Mesenchymal stem cell (in vitro differentiated cells and primary cell): ENCODE data around the gene BRSK2.

Source experiments
- DNase-seq: peaks from one replicate; pipeline ENCODE4 v3.0.0-alpha.2; 2013
- H2AFZ ChIP-seq: one replicate; pipeline ENCODE4 v1.6.1; 2013; ENCODE audit warnings: low read depth, mild to moderate bottlenecking, control low read depth, inconsistent platforms, low read length, moderate library complexity
- H2AK5ac ChIP-seq: 2 replicates; pipeline ENCODE4 v1.6.1; 2013; ENCODE audit warnings: low read length, moderate library complexity, mild to moderate bottlenecking, inconsistent platforms; ENCODE audit not compliant: severe bottlenecking
- H2BK120ac ChIP-seq: one replicate; pipeline ENCODE4 v1.6.1; 2013; ENCODE audit warnings: low read depth, mild to moderate bottlenecking, inconsistent platforms, low read length, moderate library complexity
- H2BK12ac ChIP-seq, 2 experiments: one replicate each; pipeline ENCODE4 v1.6.1; 2013; ENCODE audit warnings: inconsistent platforms in 2 of 2, low read length in 2 of 2, mild to moderate bottlenecking in 2 of 2, moderate library complexity in 2 of 2, control low read depth in 1 of 2
- H2BK15ac ChIP-seq: one replicate; pipeline ENCODE4 v1.6.1; 2013; ENCODE audit warnings: mild to moderate bottlenecking, low read depth, inconsistent platforms; ENCODE audit not compliant: poor library complexity, severe bottlenecking
- H2BK5ac ChIP-seq: 2 replicates; pipeline ENCODE4 v1.6.1; 2013; ENCODE audit warnings: low read depth, mild to moderate bottlenecking, low read length, control low read depth, inconsistent platforms; ENCODE audit not compliant: poor library complexity, severe bottlenecking
- H3K14ac ChIP-seq, 2 experiments: one replicate each; pipeline ENCODE4 v1.6.1; 2013; ENCODE audit warnings: inconsistent platforms in 2 of 2, low read length in 2 of 2, control low read depth in 1 of 2, mild to moderate bottlenecking in 1 of 2, moderate library complexity in 1 of 2
- H3K18ac ChIP-seq, 2 experiments: one replicate each; pipeline ENCODE4 v1.6.1; 2013; ENCODE audit warnings: inconsistent platforms in 2 of 2, low read length in 2 of 2, control low read depth in 1 of 2, low read depth in 1 of 2, mild to moderate bottlenecking in 1 of 2
- H3K23ac ChIP-seq, 2 experiments: one replicate each; pipeline ENCODE4 v1.6.1; 2013; ENCODE audit warnings: inconsistent platforms in 2 of 2, low read length in 2 of 2, mild to moderate bottlenecking in 2 of 2, moderate library complexity in 2 of 2, control low read depth in 1 of 2
- H3K27ac ChIP-seq: 2 replicates; pipeline ENCODE4 v1.5.1; 2013; ENCODE audit warnings: mild to moderate bottlenecking, moderate library complexity, low read length, control low read depth, inconsistent platforms; ENCODE audit not compliant: poor library complexity, severe bottlenecking
- H3K27me3 ChIP-seq, 2 experiments: 2 replicates each; pipeline versions ENCODE4 v1.6.1 to v1.7.0; 2013; ENCODE audit warnings: low read length in 2 of 2, mild to moderate bottlenecking in 2 of 2, moderate library complexity in 2 of 2, control low read depth in 1 of 2, inconsistent platforms in 1 of 2; ENCODE audit not compliant: control insufficient read depth in 1 of 2, insufficient read depth in 1 of 2
- H3K36me3 ChIP-seq, 2 experiments: 2 replicates each; pipeline versions ENCODE4 v1.6.1 to v1.7.0; 2013; ENCODE audit warnings: low read length in 2 of 2, control low read depth in 1 of 2, inconsistent platforms in 1 of 2, low read depth in 1 of 2, mild to moderate bottlenecking in 1 of 2; ENCODE audit not compliant: insufficient read depth in 2 of 2, control insufficient read depth in 1 of 2
- H3K4ac ChIP-seq, 2 experiments: one replicate each; pipeline ENCODE4 v1.6.1; 2013; ENCODE audit warnings: inconsistent platforms in 2 of 2, low read length in 2 of 2, mild to moderate bottlenecking in 2 of 2, moderate library complexity in 2 of 2, control low read depth in 1 of 2, low read depth in 1 of 2
- H3K4me1 ChIP-seq: 2 replicates; pipeline ENCODE4 v1.6.1; 2013; ENCODE audit warnings: low read depth, low read length, control low read depth; ENCODE audit not compliant: control insufficient read depth, insufficient read depth
- H3K4me2 ChIP-seq: 2 replicates; pipeline ENCODE4 v1.6.1; 2013; ENCODE audit warnings: low read length, mild to moderate bottlenecking, inconsistent platforms; ENCODE audit not compliant: poor library complexity, severe bottlenecking
- H3K4me3 ChIP-seq, 2 experiments: 2 replicates each; pipeline versions ENCODE4 v1.5.1 to v1.7.0; 2013; ENCODE audit warnings: low read length in 2 of 2, mild to moderate bottlenecking in 2 of 2, control low read depth in 1 of 2, low read depth in 1 of 2; ENCODE audit not compliant: insufficient read depth in 1 of 2
- H3K79me1 ChIP-seq: replicated peaks from 2 replicates; pipeline ENCODE4 v1.6.1; 2013; ENCODE audit warnings: mild to moderate bottlenecking, control low read depth, low read length, inconsistent platforms; ENCODE audit not compliant: poor library complexity, severe bottlenecking
- H3K9ac ChIP-seq: 2 replicates; pipeline ENCODE4 v1.7.0; 2013; ENCODE audit warnings: mild to moderate bottlenecking, low read length, moderate library complexity
- H3K9me3 ChIP-seq: 2 replicates; pipeline ENCODE4 v1.7.0; 2013; ENCODE audit warnings: mild to moderate bottlenecking, low read length; ENCODE audit not compliant: control insufficient read depth
- H4K8ac ChIP-seq: one replicate; pipeline ENCODE4 v1.6.1; 2013; ENCODE audit warnings: inconsistent platforms, mild to moderate bottlenecking, low read length, moderate library complexity
- H4K91ac ChIP-seq: one replicate; pipeline ENCODE4 v1.6.1; 2013; ENCODE audit warnings: mild to moderate bottlenecking, low read length, inconsistent platforms
- WGBS: methylation state at CpG from one replicate; pipeline ENCODE4 v1.1.7; 2013; ENCODE audit warnings: mixed read lengths; 5-methylcytosine and 5-hydroxymethylcytosine counted together

BRSK2 gene

GRCh38 chr11:1399386-1400316, 9.9 kb downstream of the BRSK2 start:
- Histone ChIP-seq H2BK12ac (no peak overlapping the region), H3K36me3 (no peaks in the 10 kb centered on the region), H3K79me1 (no peaks in the 10 kb centered on the region), H3K18ac (no peak overlapping the region), H2BK120ac (no peak overlapping the region), H3K9me3 (no peaks in the 10 kb centered on the region), H4K8ac (no peak overlapping the region), H3K9ac (no peak overlapping the region), H3K27ac (no peak overlapping the region), H2BK15ac (no peak overlapping the region), H2AK5ac (no peak overlapping the region), H3K4ac (no peak overlapping the region), H3K4me3 (no peak overlapping the region), H2AFZ (no peak overlapping the region), H3K4me2 (no peak overlapping the region), H3K23ac (no peak overlapping the region), H3K4me1 (peaks cover 7% of the 10 kb centered on the region), H3K27me3 (peaks cover 14 to 34% of the 10 kb centered on the region in 2 experiments), H2BK5ac (no peak overlapping the region), H4K91ac (no peak overlapping the region), H3K14ac (no peak overlapping the region)
- DNase-seq: no peak
- WGBS: 81% methylated on average over 33 of the region's 34 CpGs

GRCh38 chr11:1400317-1401170, 10.8 kb downstream of the BRSK2 start:
- H3K9ac ChIP-seq: no peak overlapping the region
- no peak overlapping the region for H2AK5ac ChIP-seq
- no peaks in the 10 kb centered on the region for H3K36me3 ChIP-seq
- H3K27ac ChIP-seq: no peak overlapping the region
- H3K14ac ChIP-seq: no peak overlapping the region
- no peak overlapping the region for H3K4me3 ChIP-seq
- DNase-seq: no peak
- no peak overlapping the region for H2BK12ac ChIP-seq
- 90% methylated on average over 30 of the region's 30 CpGs for WGBS
- H3K9me3 ChIP-seq: no peaks in the 10 kb centered on the region
- peaks cover 7% of the 10 kb centered on the region for H3K4me1 ChIP-seq
- H3K79me1 ChIP-seq: no peaks in the 10 kb centered on the region
- H4K8ac ChIP-seq: no peak overlapping the region
- H2BK15ac ChIP-seq: no peak overlapping the region
- no peak overlapping the region for H3K23ac ChIP-seq
- no peak overlapping the region for H4K91ac ChIP-seq
- H3K18ac ChIP-seq: no peak overlapping the region
- peaks cover 14 to 38% of the 10 kb centered on the region in 2 experiments for H3K27me3 ChIP-seq
- H2AFZ ChIP-seq: no peak overlapping the region
- no peak overlapping the region for H2BK120ac ChIP-seq
- H3K4me2 ChIP-seq: no peak overlapping the region
- H2BK5ac ChIP-seq: no peak overlapping the region
- no peak overlapping the region for H3K4ac ChIP-seq

- no peak overlapping the region for H3K23ac ChIP-seq
- no peak overlapping the region for H4K8ac ChIP-seq
- no peak overlapping the region for H3K4me3 ChIP-seq
- H3K4me1 ChIP-seq: peaks cover 7% of the 10 kb centered on the region
- no peaks in the 10 kb centered on the region for H3K9me3 ChIP-seq
- no peak overlapping the region for H3K27ac ChIP-seq
- H2BK5ac ChIP-seq: no peak overlapping the region
- no peak overlapping the region for H2AK5ac ChIP-seq
- H2AFZ ChIP-seq: no peak overlapping the region
- H3K9ac ChIP-seq: no peak overlapping the region
- no peak overlapping the region for H2BK12ac ChIP-seq
- peaks cover 14 to 38% of the 10 kb centered on the region in 2 experiments for H3K27me3 ChIP-seq
- H3K14ac ChIP-seq: no peak overlapping the region
- H2BK120ac ChIP-seq: no peak overlapping the region
- H3K4me2 ChIP-seq: no peak overlapping the region
- 90% methylated on average over 11 of the region's 11 CpGs for WGBS
- H4K91ac ChIP-seq: no peak overlapping the region
- no peak for DNase-seq
- H3K36me3 ChIP-seq: no peaks in the 10 kb centered on the region
- H3K4ac ChIP-seq: no peak overlapping the region
- no peak overlapping the region for H2BK15ac ChIP-seq
- H3K18ac ChIP-seq: no peak overlapping the region
- H3K79me1 ChIP-seq: no peaks in the 10 kb centered on the region
Observed at GRCh38 chr11:1401171-1401445, 11.4 kb downstream of the BRSK2 start.

GRCh38 chr11:1401656-1402221, 12.0 kb downstream of the BRSK2 start:
- Histone ChIP-seq H2BK12ac (no peak overlapping the region), H2AK5ac (no peak overlapping the region), H2BK120ac (no peak overlapping the region), H3K9ac (no peak overlapping the region), H3K23ac (no peak overlapping the region), H2BK5ac (no peak overlapping the region), H2BK15ac (no peak overlapping the region), H3K9me3 (no peaks in the 10 kb centered on the region), H3K4me2 (no peak overlapping the region), H3K36me3 (no peaks in the 10 kb centered on the region), H3K4me3 (no peak overlapping the region), H3K79me1 (no peaks in the 10 kb centered on the region), H3K4ac (no peak overlapping the region), H4K91ac (no peak overlapping the region), H4K8ac (no peak overlapping the region), H3K27ac (no peak overlapping the region), H3K27me3 (peaks cover 14 to 38% of the 10 kb centered on the region in 2 experiments), H3K14ac (no peak overlapping the region), H3K4me1 (peaks cover 7% of the 10 kb centered on the region), H3K18ac (no peak overlapping the region), H2AFZ (no peak overlapping the region)
- peak; percentile 45 for DNase-seq
- 42% methylated on average over 23 of the region's 23 CpGs for WGBS
